Neural cell (in vitro differentiated cells): ENCODE measurements around the gene SPRYD3. TPM values are rescaled to one million over a fixed set of nuclear protein-coding genes. Genes with fewer than 3 reads are reported as not detected.

Experiments used
- H2AFZ ChIP-seq: fragments of 200-600, 300-800 bp; sonication (generic), shearing (Covaris generic); 2 replicates; pipeline ENCODE4 v1.6.0; 2014; ENCODE audit warnings: low read depth, mild to moderate bottlenecking, antibody characterized with exemption, low read length, moderate library complexity
- H3F3A ChIP-seq: fragments of 200-600 bp; shearing (Covaris generic); 2 replicates; pipeline ENCODE4 v1.6.1; 2016; ENCODE audit warnings: mild to moderate bottlenecking, moderate library complexity, mixed read lengths, antibody characterized with exemption, low read length; ENCODE audit not compliant: insufficient read depth, poor library complexity, severe bottlenecking
- H3K27ac ChIP-seq: fragments of 200-600, 300-800 bp; sonication (generic), shearing (Covaris generic); 2 replicates; pipeline ENCODE4 v1.5.1; 2014; ENCODE audit warnings: mild to moderate bottlenecking, low read length, moderate library complexity
- H3K27me3 ChIP-seq: fragments of 300-800, 200-600 bp; sonication (generic), shearing (Covaris generic); 2 replicates; pipeline ENCODE4 v1.6.0; 2014; ENCODE audit warnings: mild to moderate bottlenecking, low read depth, low read length, moderate library complexity; ENCODE audit not compliant: insufficient read depth
- H3K36me3 ChIP-seq: fragments of 300-800, 200-600 bp; sonication (generic), shearing (Covaris generic); 2 replicates; pipeline ENCODE4 v1.5.1; 2014; ENCODE audit warnings: mild to moderate bottlenecking, antibody characterized with exemption, low read length, moderate library complexity; ENCODE audit not compliant: insufficient read depth
- H3K4me2 ChIP-seq: fragments of 300-800, 200-600 bp; sonication (generic), shearing (Covaris generic); 2 replicates; pipeline ENCODE4 v1.6.0; 2014; ENCODE audit warnings: mild to moderate bottlenecking, low read length
- H3K4me3 ChIP-seq: fragments of 300-800, 200-600 bp; sonication (generic), shearing (Covaris generic); 2 replicates; pipeline ENCODE4 v1.5.1; 2014; ENCODE audit warnings: mild to moderate bottlenecking, low read length, moderate library complexity
- H3K79me2 ChIP-seq: fragments of 200-600 bp; shearing (Covaris generic); replicated peaks from 2 replicates; pipeline ENCODE4 v1.6.0; 2014; ENCODE audit warnings: mild to moderate bottlenecking, low read length, moderate library complexity; ENCODE audit not compliant: insufficient read depth
- H3K9ac ChIP-seq: fragments of 300-800, 200-600 bp; sonication (generic), shearing (Covaris generic); 2 replicates; pipeline ENCODE4 v1.6.1; 2016; ENCODE audit warnings: mild to moderate bottlenecking, low read length, mixed read lengths
- H3K9me2 ChIP-seq: fragments of 200-600 bp; shearing (Covaris generic); 2 replicates; pipeline ENCODE4 v1.6.1; 2016; ENCODE audit warnings: mild to moderate bottlenecking, low read length, mixed read lengths; ENCODE audit not compliant: insufficient read depth
- H3K9me3 ChIP-seq: fragments of 200-600, 300-800 bp; sonication (generic), shearing (Covaris generic); 2 replicates; pipeline ENCODE4 v1.6.1; 2016; ENCODE audit warnings: mild to moderate bottlenecking, mixed run types, low read length, moderate library complexity, mixed read lengths
- H4K20me1 ChIP-seq: fragments of 200-600 bp; shearing (Covaris generic); 2 replicates; pipeline ENCODE4 v1.6.1; 2016; ENCODE audit warnings: mild to moderate bottlenecking, mixed run types; ENCODE audit not compliant: insufficient read depth
- EP300 ChIP-seq: fragments of 450-650 bp; conservative IDR thresholded peaks from 2 replicates; pipeline ENCODE4 v1.6.1; 2014; ENCODE audit warnings: antibody characterized with exemption, mild to moderate bottlenecking, moderate library complexity; ENCODE audit not compliant: poor library complexity, severe bottlenecking
- EZH2 ChIP-seq: fragments of 200-600, 300-800 bp; shearing (Covaris generic), sonication (generic); IDR thresholded peaks from 2 replicates; pipeline ENCODE4 v1.6.1; 2014; ENCODE audit warnings: antibody characterized with exemption, low read length, borderline replicate concordance, mild to moderate bottlenecking; ENCODE audit not compliant: insufficient read depth, poor library complexity, severe bottlenecking
- MXI1 ChIP-seq: fragments of 450-650 bp; conservative IDR thresholded peaks from 2 replicates; pipeline ENCODE4 v1.6.1; 2014; ENCODE audit warnings: antibody characterized with exemption, mild to moderate bottlenecking; ENCODE audit not compliant: poor library complexity, severe bottlenecking
- POLR2AphosphoS5 ChIP-seq: IDR thresholded peaks from 2 replicates; pipeline ENCODE4 v1.6.1; 2012
- RAD21 ChIP-seq: fragments of 450-650 bp; conservative IDR thresholded peaks from 2 replicates; pipeline ENCODE4 v1.6.1; 2014; ENCODE audit warnings: antibody characterized with exemption, mild to moderate bottlenecking, moderate library complexity
- SMC3 ChIP-seq: fragments of 450-650 bp; conservative IDR thresholded peaks from 2 replicates; pipeline ENCODE4 v1.6.1; 2014; ENCODE audit warnings: antibody characterized with exemption, mild to moderate bottlenecking, moderate library complexity; ENCODE audit not compliant: poor library complexity
- TAF1 ChIP-seq: IDR thresholded peaks from 2 replicates; pipeline ENCODE4 v1.6.1; 2012; ENCODE audit warnings: low read depth
- polyA plus RNA-seq: library from polyadenylated mRNA; depleted of rRNA; stranded (reverse); fragments of >200 nt; gene quantifications from 2 replicates; pipeline ENCODE4 v1.2.3, GENCODE V29; 2014
- TF ChIP-seq, protein P1 (sequence below): fragments of 450-650 bp; IDR thresholded peaks from 2 replicates; pipeline ENCODE4 v1.5.1; 2014; ENCODE audit warnings: antibody characterized with exemption, mild to moderate bottlenecking, moderate library complexity; ENCODE audit not compliant: poor library complexity, severe bottlenecking
- TF ChIP-seq, protein P2 (sequence below): IDR thresholded peaks from 2 replicates; pipeline ENCODE4 v1.6.1; 2012; ENCODE audit warnings: borderline replicate concordance

Gene SPRYD3
- polyA plus RNA-seq, 1 donor from 2014 or later = 20.8 TPM

DNA sequence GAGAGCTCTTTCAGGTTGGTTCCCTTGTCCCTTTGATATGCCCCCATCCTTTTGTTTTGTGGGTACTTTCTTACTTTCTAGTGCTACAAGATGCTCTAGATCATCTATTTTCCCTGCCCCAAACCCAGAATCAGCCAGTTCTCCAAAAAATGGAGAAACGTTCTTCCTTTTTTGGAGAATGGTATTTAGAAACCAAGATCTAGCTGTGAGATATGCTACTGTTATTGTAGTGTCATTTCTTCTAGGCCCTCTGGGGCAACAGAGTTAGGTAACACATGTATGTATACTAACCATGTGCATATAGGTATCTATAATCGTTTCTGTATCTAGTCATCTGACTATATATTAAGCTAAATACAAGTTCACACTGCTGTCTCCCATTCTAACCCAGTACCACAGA, 11.4 kb upstream of the SPRYD3 start (continued):
- TF ChIP-seq, protein P1, sequence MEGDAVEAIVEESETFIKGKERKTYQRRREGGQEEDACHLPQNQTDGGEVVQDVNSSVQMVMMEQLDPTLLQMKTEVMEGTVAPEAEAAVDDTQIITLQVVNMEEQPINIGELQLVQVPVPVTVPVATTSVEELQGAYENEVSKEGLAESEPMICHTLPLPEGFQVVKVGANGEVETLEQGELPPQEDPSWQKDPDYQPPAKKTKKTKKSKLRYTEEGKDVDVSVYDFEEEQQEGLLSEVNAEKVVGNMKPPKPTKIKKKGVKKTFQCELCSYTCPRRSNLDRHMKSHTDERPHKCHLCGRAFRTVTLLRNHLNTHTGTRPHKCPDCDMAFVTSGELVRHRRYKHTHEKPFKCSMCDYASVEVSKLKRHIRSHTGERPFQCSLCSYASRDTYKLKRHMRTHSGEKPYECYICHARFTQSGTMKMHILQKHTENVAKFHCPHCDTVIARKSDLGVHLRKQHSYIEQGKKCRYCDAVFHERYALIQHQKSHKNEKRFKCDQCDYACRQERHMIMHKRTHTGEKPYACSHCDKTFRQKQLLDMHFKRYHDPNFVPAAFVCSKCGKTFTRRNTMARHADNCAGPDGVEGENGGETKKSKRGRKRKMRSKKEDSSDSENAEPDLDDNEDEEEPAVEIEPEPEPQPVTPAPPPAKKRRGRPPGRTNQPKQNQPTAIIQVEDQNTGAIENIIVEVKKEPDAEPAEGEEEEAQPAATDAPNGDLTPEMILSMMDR = no peak

DNA sequence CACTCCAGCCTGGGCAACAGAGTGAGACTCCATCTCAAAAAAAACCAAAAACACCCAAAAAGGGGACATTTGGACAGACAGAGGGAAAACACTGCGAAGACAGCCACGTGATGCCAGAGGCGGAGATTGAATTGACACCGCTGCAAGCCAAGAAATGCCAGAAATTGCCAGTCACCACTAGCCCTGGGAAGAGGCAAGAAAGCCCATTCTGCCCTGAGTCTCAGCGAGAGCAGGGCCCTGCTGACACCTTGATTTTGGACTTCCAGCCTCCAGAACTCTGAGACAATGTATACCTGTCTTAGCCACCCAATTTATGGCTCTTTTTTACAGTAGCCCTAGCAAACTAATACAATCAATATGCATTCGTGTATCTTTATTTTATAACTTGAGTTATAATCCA, 10.9 kb upstream of the SPRYD3 start:
- H3K9ac ChIP-seq = no peak overlapping the region
- H3K79me2 ChIP-seq = no peaks in the 10 kb centered on the region

DNA sequence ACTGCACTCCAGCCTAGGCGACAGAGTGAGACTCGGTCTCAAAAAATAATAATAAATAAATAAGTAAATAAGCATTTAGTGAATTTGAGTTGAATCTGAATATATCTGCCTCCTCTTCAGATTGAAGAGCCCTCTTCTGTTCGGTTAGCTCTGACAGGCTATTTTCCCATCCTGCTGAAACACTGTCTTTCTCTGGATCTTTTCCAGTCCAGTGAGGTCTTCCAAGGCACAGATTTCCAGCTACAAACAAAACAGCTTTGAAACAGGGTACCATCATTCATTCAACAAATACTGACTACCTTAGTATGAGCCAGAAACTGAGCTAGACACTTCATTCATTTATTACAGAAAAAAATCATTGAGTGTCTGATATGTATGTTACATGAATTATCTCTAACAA, 7.2 kb upstream of the SPRYD3 start:
- Histone ChIP-seq H3F3A (no peaks in the 10 kb centered on the region), H3K9me2 (no peaks in the 10 kb centered on the region), H3K9ac (no peak overlapping the region), H3K4me3 (no peak overlapping the region), H2AFZ (no peak overlapping the region), H3K36me3 (no peaks in the 10 kb centered on the region), H3K79me2 (no peaks in the 10 kb centered on the region), H3K27ac (no peak overlapping the region), H3K4me2 (no peak overlapping the region), H3K27me3 (no peaks in the 10 kb centered on the region), H3K9me3 (no peaks in the 10 kb centered on the region), H4K20me1 (no peaks in the 10 kb centered on the region)
- no peak for TF ChIP-seq EZH2
- TF ChIP-seq, protein P2, sequence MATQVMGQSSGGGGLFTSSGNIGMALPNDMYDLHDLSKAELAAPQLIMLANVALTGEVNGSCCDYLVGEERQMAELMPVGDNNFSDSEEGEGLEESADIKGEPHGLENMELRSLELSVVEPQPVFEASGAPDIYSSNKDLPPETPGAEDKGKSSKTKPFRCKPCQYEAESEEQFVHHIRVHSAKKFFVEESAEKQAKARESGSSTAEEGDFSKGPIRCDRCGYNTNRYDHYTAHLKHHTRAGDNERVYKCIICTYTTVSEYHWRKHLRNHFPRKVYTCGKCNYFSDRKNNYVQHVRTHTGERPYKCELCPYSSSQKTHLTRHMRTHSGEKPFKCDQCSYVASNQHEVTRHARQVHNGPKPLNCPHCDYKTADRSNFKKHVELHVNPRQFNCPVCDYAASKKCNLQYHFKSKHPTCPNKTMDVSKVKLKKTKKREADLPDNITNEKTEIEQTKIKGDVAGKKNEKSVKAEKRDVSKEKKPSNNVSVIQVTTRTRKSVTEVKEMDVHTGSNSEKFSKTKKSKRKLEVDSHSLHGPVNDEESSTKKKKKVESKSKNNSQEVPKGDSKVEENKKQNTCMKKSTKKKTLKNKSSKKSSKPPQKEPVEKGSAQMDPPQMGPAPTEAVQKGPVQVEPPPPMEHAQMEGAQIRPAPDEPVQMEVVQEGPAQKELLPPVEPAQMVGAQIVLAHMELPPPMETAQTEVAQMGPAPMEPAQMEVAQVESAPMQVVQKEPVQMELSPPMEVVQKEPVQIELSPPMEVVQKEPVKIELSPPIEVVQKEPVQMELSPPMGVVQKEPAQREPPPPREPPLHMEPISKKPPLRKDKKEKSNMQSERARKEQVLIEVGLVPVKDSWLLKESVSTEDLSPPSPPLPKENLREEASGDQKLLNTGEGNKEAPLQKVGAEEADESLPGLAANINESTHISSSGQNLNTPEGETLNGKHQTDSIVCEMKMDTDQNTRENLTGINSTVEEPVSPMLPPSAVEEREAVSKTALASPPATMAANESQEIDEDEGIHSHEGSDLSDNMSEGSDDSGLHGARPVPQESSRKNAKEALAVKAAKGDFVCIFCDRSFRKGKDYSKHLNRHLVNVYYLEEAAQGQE = no peak
- no peak for TF ChIP-seq EP300
- no peak for TF ChIP-seq RAD21
- TF ChIP-seq POLR2AphosphoS5 = no peak

More for the DNA sequence above, 10.9 kb upstream of the SPRYD3 start:
- Histone ChIP-seq H3K27ac (no peak overlapping the region), H3F3A (no peaks in the 10 kb centered on the region), H3K4me2 (no peak overlapping the region), H3K9me3 (no peaks in the 10 kb centered on the region), H3K36me3 (no peaks in the 10 kb centered on the region), H3K27me3 (no peaks in the 10 kb centered on the region), H3K9me2 (no peaks in the 10 kb centered on the region), H4K20me1 (no peaks in the 10 kb centered on the region), H3K4me3 (no peak overlapping the region), H2AFZ (no peak overlapping the region)
- TF ChIP-seq EP300 (no peak), POLR2AphosphoS5 (no peak), SMC3 (no peak), RAD21 (no peak), TAF1 (no peak), EZH2 (no peak), MXI1 (no peak)
- TF ChIP-seq, protein P1 = no peak
- TF ChIP-seq, protein P2 = no peak
